Amniotic epithelial cell (primary cell): Measurements from ENCODE around the gene NHERF2.

ENCODE experiments used
- DNase-seq: peaks from one replicate; pipeline ENCODE4 v3.0.0-alpha.2; 2010; ENCODE audit warnings: low read depth

NHERF2 gene

DNA sequence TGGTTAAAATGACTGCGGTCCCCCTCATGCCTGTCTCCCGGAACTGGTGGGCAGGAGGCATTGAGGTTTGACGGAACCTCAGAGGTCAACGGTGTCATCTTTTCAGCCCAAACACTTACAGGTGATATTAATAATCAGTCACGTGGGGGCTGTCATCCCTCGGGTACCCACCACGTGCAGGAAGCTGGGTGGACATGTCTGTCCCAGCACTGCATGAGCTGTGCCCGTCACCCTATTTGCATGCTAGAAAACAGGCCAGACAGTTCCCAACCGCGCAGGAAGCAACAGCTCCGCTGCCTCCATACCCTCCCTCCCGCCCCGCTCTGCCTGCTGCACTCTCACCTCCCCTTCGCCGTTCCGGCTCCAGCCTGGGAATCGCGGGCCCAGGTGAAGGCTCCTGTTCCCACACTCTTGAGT, 35.6 kb upstream of the NHERF2 start:
- DNase-seq, result no peak

DNA sequence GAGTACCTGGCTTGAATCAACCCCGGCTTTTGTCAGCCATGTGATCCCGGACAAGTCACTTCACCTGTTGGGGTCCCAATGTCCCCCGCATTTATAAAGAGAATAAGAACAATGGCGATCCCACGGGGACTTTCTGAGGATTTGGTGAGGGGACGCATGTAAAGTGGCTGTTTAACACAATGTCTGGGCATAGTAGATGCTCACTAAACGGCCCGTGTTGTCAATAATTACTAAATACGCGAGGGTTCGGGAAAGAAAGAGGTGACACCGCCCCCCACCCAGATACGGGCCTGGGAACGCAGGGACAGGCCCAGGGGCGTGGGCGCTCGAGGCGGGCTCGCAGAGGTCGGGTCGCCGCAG, 35.1 kb upstream of the NHERF2 start:
- DNase-seq, result no peak

DNA sequence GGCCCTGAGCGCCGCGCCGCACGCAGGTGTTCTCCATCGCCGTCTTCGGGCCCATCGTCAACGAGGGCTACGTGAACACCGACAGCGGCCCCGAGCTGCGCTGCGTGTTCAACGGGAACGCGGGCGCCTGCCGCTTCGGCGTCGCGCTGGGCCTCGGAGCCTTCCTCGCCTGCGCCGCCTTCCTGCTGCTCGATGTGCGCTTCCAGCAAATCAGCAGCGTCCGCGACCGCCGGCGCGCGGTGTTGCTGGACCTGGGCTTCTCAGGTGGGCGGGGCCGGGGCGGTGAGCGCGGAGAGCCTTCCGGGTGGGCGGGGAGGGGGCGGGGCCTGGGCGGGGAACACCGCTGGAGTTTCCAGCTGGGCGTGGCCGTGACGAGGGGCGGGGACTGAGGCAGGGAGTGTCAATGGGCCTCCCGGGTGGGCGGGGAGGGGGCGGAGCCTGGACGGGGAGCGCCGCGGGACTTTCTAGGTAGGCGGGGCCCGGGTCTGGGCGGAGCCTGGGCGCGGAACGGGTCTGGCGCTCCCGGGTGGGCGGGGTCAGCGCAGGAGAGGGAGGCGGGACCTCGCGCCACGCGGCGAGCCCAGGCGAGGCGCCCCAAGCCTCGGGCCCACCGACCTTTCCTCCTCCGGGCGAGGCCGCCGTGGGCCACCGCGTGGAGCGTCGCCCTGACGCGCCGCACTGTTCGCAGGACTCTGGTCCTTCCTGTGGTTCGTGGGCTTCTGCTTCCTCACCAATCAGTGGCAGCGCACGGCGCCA, 34.6 kb upstream of the NHERF2 start:
- peak; percentile 83 for DNase-seq

DNA sequence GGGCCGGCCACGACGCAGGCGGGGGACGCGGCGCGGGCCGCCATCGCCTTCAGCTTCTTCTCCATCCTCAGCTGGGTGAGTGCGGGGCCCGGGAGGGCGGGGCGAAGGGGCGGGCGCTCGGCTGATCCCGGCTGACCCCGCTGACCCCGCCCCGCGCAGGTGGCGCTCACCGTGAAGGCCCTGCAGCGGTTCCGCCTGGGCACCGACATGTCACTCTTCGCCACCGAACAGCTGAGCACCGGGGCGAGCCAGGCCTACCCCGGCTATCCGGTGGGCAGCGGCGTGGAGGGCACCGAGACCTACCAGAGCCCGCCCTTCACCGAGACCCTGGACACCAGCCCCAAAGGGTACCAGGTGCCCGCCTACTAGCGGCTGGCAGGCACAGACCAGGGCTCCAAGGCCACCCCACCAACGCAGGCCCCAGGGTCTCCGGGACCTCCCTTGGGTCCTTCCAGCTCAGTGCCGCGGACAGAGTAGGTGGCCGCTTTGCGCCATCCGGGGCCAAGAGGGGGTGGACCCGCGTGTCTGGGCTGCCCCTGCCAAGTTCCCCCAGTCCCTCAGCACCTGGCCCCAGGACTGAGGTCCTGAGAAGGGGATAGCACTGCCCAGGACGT, 33.9 kb upstream of the NHERF2 start:
- DNase-seq, result no peak

DNA sequence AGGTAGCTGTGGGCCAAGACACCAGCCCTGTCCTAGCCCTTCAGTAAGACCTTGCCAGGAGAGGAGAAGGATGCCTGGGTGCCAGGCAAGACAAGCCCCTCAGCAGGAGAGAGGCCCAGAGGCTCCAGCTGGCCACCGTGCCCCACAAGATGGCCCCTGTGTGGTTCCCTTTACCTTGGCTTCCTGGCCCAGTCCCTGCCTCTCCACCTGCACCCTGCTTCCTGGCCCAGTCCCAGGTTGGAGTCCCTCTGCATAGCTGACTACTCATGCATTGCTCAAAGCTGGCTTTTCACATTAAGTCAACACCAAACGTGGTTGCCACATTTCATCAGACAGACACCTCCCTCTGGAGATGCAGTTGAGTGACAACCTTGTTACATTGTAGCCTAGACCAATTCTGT, 33.0 kb upstream of the NHERF2 start:
- DNase-seq, result peak; percentile 23

DNA sequence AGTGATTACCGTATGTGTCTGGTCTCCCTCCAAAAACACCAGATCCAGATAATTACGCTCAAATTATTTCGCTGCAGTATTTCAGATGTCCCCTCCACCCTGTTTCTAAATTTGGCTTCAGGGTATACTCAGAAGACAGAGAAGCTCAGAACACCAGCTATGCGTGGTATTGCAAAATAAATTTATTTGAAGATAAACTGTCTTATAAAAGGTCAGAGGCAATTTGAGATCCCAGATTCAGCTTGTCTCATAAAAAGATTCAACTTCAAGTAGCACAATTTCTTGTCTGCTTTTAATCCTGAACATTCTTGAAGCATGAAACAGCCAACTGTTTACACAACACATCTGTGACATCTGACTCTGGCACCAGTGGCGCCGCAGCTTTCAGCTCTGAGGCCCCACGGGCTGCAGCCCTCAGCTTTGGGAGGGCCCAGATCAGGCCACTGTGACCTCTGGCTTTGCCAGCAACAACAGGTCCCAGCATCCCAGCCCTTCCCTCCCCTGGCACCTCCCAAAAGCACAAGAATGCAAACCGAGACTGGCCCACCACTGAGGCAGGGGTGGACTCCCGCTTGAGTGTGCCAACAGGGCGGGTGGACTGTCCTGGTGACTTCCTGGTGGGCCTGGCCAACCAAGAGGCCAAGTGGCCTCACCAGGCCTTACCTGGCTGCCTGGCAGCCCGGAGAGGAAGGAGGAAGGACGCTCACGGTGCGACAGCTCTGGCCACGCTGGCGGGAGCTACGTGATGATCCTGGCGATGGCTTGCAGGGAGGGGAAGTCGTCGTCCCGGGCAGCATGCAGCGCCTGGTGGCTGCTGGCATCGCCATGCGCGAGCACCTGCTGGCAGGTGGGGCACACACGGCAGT, 29.0 kb upstream of the NHERF2 start:
- DNase-seq, result peak; percentile 53

DNA sequence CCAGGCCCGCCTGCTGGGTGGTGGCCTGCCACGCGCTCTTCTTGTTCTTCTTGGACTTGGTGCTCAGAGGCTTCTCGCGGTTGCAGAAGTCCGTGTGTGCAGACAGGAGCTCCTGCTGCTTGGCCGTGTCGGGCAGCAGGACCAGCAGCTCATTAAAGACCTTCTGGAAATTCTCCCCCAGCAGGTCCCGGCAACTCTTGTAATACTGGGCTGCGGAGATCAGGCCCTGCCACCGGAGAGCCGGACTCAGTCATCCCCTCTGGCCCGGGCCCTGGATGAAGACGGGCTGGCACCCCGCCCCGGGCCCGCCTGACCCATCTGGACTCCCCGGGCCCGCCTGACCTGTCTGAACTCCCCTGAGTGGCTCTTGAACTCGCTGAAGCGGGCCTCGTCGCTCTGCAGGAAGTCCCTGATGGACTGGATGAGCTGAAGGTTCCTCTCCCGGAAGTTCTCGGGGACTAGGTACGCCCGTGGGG, 28.3 kb upstream of the NHERF2 start:
- DNase-seq, result no peak

DNA sequence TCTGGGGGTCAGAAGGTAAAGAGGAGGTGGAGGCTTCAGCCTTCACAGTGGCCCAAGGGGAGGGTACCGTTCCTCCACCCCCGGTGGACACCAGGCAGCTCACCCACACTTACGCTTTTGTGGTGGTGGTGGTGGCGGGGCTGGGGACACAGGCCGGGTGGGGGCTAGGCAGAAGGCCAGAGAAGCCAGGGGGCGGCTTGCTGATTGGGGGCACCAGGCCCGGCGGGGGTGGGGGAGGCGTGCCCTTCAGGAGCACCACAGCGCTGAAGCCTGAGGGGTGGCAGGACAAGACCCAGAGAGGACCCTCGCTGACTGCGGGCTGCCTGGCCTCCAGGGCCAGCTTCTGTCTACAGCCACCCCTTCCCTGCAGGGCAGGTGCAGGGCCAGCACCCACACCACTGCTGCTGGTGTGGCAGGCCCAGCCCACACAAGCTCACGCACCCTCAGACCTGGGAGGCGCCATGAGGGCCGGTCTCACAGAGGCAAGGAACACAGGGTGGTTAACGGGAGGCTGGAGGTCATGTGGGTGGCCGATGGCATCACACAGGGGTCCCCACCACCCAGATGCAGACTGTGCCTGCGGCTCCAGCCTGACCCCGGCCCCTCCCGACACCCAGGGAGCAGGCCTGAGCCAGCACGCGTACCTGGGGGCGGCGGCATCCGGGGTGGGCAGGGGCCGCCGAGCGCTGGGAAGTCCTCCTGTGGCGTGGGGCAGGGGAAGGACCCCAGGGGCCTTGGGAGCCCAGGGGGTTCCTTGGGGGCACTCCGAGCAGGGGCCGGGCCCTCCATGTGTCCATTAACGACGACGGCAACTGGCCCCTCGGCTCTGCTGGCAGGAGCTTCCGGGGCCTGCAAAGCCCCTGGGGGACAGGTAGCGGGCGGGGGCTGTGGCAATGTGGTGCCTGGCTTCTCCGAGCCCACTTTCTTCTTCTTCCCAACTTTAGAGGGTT, 27.6 kb upstream of the NHERF2 start:
- DNase-seq, result no peak

DNA sequence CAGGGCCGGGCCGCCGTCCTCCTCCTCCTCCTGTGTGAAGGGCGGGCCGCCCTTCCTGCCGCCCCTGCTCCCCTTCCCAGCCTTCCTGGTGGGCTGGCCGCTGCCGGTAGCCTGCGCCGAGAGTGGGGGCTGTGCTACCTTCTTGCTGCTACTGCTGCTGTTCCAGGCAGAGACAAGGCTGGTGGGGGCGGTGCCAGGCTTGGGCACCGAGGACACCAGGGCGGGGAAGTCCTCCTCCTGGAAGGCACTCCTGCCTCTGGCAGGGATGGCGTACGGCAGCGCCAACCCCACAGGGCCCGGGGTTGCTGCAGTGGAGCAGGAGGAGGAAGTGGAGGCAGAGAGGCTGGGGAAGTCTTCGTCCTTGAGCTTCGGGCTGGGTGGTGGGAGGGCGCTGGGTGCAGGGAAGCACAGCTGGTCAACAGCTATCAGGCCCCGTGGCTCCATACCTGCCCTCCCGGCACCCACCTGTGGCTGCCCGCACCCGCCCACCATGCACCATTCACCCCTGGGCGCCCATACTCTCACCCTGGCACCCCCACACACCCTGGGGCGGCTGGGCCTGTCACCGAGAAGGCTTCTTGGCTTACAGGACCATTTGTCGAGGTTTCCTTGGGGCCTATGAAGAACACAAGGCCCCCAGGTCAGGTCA, 26.7 kb upstream of the NHERF2 start:
- no peak for DNase-seq

DNA sequence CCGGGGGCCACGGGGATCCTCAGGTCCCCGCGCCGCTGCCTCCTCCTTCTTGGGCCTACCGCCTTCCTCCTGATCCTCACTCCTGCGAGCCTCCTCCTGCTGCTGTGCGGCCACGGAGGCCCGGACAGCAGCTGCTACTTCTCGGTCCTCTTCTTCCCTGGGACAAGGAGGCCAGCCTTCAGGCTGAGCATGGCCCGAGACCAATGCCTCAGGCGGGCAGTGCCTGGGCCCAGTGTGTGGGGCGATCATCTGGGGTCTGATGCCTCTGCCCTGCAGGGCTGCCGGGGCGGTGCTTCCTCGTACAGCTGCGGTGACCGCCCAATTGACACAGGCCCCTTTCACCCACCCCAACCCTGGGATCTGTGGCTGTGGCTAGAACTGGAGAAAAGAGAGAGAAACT, 25.7 kb upstream of the NHERF2 start:
- DNase-seq, result no peak

DNA sequence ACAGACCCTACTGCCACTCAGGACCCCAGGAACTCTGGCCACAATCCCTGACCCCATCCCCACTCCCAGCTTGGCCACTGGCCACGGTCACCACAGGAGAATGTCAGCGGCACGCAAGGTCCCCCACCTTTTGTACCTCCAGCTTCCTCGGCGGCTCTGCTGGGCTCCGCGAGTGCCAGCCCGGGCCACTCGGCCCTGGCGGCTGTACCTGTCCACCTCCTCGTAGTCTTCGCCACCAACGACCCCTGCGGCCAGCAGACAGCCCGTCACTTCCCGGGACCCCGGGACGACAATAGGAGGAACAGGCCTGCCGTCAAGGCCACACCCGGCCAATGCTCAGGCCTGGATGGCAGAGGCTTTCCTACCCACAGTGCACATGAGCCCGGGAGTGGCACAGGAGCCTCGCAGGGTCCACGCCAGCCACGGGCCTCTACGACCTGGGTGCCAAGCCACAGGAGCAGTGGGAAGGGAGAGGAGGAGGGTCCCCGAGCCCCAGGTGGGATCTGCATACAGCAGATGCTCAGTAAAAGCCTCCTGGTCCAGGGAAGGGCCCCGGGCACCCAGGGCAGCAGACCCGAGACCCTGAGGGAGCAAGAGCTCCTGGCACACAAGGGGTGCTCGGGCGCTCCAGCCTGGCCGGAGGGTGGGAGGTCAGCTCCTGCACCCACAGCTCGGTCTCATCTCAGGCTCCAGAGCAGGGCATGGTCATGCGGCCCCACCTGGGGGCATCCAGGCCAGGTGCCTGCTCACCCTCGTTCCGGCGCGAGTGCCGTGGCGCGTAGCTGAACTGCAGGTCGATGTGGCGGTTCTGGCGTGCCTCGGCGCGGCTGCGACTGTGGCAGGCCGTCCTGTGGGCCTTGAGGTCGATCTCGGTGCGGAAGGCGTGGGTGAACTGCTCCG, 25.0 kb upstream of the NHERF2 start:
- DNase-seq, result no peak

DNA sequence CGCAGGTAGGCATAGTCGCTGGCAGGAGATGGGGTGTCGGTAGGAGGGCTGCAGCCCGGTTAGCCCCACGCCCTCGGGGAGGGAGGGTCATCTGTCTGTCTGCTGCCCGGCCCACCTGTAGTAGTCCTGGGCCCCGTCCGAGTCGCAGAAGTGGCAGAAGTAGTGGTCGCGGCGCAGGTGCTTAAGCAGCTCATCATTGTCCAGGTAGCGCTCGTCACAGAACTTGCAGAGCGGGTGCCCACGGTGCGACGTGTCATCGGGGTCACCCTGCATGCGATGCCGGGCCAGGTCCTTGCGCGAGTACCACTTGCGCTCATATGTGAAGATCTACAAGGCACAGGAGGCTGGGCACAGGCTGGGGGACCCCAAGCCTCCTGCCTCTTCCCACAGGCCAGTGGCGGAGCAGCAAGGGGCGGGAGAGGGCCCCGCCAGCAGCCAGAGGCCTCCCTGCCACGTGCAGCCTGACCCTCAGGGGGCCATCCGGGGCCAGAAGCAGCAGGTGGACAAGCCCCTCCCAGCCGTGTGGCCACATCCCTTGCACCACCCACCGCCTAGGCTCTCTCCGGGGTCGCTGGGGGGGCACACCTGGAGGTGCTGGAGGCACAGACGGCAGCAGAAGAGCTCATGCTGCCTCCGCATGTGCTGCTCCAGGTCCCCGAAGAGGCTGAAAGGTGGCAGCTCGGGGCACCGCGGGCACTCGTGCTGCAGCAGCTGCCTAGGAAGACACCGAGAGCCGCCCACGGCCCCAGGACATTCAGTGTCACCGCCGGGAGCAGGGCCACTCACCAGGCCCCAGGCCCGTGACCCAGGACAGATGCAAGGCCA, 24.1 kb upstream of the NHERF2 start:
- DNase-seq, result no peak

DNA sequence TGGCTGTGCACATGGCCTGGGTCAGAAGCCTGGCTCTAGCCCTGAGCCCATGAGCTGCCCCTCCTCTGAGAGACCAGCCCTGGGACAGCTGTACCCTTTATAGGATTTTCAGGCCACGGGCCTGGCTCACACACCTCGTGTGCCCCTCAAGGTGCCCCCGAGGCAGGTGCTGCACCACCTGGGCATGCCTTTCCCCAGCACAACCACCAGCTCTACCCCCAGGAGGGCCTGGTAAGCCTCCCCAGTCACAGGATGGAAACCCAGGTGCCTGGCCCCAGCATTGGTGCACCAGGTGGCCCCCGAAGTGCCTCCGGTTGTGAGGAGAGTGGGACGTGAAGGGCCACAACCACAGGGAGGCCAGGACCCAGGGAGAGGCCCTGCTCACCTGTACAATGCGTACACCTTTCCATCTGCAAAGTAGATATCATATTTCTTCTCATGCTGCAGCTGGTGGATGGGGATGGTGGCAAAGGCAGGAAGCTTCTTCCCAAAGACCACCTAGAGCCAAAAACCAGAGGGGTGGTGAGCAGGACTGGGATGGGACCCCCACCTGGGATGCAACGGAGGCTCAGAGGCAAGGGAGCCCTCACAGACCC, 23.4 kb upstream of the NHERF2 start:
- DNase-seq, result no peak

DNA sequence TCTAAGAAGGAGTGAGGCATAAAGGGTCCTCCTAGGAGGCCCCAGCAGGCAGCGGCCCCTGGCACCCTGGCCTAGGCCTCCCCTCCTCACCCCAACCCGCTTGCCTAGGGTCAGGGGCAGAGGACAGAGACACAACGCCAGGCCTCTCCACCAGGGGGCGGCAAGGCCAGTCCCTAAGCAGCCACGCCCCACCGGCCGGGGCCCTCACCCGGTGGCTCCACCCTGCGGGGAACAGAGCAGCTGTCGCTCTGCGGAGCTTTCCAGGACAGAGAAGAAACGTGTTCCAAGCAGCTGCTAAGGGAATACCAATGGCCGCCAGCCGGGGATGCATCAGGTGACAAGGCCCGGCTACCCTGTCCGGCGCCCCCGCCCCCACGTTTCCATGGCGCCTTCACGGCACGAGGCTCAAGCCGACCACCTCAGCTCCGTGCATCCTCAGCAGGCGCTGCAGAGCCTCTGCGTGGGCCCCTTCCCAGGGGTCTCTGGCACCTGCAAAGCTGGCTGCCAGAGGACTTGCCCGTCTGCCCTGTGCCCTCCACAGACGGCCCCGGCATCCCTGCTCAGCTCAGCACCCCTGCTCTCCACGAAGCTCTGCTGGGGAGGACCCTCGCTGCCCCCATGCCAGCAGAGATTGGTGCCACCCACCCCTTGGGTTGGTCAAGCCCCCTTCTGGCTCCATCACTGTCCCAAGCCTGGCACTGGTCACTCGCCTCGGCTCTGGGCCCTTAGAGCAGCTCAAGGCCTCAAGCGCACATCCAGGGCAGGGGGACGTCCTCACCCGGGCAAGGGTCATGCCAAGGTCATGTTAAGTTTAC, 22.7 kb upstream of the NHERF2 start:
- DNase-seq, result peak; percentile 65

DNA sequence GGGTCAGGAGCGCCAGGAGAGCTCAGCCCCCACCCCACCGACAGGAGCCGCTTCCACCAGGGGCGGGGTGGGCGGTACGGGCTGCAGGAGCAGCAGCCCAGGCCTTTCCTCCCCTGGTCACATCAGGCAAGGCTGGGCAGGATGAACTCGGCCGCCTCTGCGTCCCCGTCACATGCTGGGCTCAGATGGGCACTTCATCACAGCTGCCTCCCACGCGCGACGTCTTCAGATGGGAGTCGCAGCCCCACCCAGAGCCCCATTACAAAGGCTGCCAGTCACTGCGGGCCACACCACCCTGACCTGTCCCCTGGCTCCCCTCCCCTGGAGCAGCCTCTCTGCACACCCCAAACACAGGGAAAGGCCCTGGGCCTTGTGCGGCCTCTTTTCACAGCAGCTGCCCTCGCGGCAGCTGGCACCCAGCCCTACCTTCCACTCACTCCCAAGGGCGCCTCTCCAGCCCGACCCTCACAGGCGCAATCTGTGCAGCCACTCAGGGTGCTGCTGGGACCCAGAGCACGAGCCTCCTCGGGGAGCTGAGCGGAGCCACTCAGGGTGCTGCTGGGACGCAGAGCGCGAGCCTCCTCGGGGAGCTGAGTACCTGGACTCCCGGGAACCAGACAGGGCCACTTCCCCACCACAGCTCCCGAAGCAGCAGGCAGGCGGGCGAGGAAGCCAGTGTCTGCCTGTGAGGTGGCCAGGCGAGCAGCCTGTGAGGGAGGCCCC, 21.7 kb upstream of the NHERF2 start:
- no peak for DNase-seq

DNA sequence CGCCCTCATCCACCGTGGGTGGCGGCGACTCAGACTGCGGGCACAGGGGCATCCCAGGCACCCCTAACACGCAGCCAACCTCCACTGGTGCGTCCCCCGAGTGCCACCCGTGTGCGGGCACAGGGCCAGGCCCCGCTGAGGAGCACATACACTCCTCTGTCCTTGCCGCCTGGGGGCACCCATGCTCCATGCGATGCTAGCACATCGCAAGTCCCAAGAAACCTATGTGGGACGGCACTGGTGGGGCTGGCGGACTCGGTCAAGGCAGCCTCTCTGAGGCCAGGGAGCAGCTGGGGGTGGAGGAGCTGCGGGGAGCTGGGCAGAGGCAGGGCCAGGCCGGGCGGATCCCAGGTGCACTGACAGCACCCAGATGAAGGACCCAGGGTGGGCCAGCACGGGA, 21.1 kb upstream of the NHERF2 start:
- no peak for DNase-seq

DNA sequence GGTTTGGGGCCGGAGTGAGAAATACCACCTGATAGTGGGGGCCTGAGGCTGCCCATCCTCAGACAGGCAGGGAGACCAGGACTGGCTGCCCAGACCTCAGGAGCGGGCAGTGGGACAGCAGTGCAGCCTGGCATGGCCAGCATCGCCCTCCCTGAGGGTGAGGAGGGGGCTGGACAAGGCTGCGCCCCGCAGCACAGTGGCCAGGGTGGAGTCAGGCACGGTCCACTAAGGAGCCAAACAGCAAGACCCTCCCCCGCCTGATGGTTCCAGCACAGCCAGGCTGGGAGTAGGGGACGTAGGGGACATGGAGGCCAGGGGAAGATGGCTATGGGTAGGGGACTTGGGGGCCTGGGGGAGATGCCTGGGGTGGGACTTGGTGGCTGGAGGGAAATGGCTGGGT, 20.4 kb upstream of the NHERF2 start:
- no peak for DNase-seq
